ENCODE results near the gene SLC9B1.

Gene SLC9B1

DNA sequence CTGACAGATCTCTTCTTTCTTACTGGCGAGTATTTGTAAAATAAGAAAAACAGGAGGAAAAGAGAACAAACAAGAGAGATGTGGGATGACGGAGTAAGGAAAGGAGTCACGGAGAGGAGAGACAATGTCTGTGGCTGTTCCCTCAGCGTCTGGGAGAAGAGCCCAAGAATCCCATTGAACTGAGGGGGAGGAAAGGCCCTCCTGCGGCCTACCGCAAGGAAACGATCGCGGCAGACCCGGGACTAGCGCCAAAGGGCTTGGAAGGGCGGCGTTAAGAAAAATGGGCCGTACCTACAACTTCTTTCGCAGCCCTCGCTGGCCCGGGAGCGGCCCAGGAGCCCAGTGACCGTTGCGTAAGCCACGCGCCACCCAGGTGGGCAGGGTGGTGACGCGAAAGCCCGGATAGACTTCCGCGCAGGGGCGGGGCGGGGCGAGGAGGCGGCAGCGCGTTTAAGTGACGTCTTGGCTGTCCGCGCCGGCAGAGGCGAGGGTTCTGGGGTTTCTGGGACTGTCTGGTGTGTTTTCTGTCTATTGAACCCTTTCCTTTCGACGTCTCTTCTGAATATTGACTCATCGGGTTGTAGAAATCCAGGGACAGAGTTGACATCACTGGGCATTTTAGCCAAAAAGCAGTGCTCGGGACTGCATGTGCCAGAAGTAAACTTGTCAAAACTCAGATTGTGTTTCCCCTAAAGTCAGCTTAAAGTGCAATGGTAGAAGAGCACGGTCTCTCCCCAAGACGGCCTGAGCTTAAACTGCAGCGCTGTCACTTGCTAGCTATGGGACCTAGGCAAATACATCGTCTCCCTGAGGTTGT, at the start of gene SLC9B1:
Gene SLC9B1 (minus strand): TSS at position 398 of the 817 bp plus-strand sequence. CDS start 27,994 bp downstream, outside the sequence.
- Histone ChIP-seq H3K27ac (ENCODE audit: low read length) (no peak within 1 kb of the TSS), H3K4me1 (ENCODE audit: control insufficient read depth, low read depth, low read length) (no peaks in the 10 kb centered on the region), H3K4me3 (ENCODE audit: low read length) (no peak within 1 kb of the TSS), H3K9ac (ENCODE audit: low read length) (no peak within 1 kb of the TSS), H3K9me3 (ENCODE audit: control insufficient read depth, low read depth, low read length) (no peaks in the 10 kb centered on the region), H3K27me3 (ENCODE audit: control insufficient read depth, insufficient read depth, low read length) (no peaks in the 10 kb centered on the region), H3K36me3 (ENCODE audit: control insufficient read depth, low read depth, low read length) (no peaks in the 10 kb centered on the region)

DNA sequence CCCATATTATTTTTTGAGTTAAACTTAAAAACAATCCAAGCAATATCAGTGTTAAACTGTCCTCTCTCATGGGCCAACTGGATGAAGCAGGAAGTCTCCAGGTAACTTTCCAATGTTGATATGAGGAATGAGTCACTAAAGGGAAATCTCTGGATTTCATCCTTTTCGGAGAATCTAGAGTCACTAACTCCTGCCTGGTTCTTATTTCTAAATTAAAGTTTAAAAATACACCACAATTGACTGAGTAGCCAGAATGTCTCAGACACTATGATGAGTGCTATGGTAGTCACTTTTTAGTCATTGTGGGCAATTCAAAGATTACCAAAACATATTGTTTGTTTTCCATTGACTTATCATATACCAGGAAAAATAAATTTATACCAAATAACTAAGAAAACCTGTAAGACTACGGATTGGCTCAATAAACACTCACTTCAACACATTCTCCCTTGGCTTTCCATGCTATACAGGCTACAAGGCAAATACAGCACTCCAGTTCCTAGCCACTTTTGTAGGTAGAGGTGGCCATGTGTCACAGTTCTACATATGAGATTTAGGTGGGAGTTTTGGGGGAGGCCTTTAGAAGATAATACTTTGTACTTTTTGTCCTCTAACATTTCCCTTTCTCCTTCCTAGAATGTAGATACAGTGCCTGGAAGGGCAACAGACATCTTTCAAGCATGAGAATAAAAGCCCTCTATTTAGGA, 48.5 kb upstream of the SLC9B1 start:
- Histone ChIP-seq H3K4me3 (ENCODE audit: low read length) (no peak overlapping the region), H3K4me1 (ENCODE audit: control insufficient read depth, low read depth, low read length) (peaks cover 4% of the 10 kb centered on the region), H3K9ac (ENCODE audit: low read length) (no peak overlapping the region), H3K27me3 (ENCODE audit: control insufficient read depth, insufficient read depth, low read length) (no peaks in the 10 kb centered on the region), H3K36me3 (ENCODE audit: control insufficient read depth, low read depth, low read length) (no peaks in the 10 kb centered on the region), H3K9me3 (ENCODE audit: control insufficient read depth, low read depth, low read length) (no peaks in the 10 kb centered on the region), H3K27ac (ENCODE audit: low read length) (no peak overlapping the region)

DNA sequence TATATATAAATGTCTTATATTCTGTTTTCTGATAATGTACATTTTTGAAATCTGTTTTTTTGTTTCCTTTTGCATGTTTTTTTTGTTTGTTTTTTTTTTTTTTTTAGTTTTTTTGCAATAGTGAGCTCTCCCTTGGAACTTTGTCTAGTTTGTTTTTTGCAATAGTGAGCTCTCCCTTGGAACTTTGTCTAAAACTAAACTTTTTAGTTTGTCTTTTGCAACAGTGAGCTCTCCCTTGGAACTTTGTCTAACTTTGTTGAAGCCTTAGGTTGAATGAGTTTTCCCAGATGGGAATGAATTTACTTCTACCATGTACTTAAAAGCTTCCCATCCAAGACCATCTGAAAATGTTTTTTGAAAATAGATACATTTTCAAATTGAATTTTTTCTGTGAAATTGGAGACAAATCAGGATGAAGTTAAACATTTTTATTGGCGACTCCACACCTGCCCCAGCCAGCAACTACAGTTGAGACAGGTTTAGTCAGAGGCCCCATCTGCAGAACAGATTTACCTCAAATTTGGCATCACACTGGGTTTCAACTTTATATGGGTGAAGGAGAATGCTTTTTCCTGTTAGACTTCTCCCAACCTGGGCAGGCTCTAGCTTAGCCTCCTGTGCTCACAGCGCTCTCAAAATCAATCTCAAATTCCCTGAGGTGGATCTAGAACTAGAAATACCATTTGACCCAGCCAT, 41.1 kb upstream of the SLC9B1 start:
- no peaks in the 10 kb centered on the region for H3K27me3 ChIP-seq (ENCODE audit: control insufficient read depth, insufficient read depth, low read length)
- no peaks in the 10 kb centered on the region for H3K4me1 ChIP-seq (ENCODE audit: control insufficient read depth, low read depth, low read length)
- no peak overlapping the region for H3K27ac ChIP-seq (ENCODE audit: low read length)
- H3K36me3 ChIP-seq (ENCODE audit: control insufficient read depth, low read depth, low read length), result no peaks in the 10 kb centered on the region
- no peak overlapping the region for H3K9ac ChIP-seq (ENCODE audit: low read length)
- no peaks in the 10 kb centered on the region for H3K9me3 ChIP-seq (ENCODE audit: control insufficient read depth, low read depth, low read length)
- no peak overlapping the region for H3K4me3 ChIP-seq (ENCODE audit: low read length)

- H3K27ac ChIP-seq (ENCODE audit: low read length), result no peak overlapping the region
- no peak overlapping the region for H3K9ac ChIP-seq (ENCODE audit: low read length)
- H3K27me3 ChIP-seq (ENCODE audit: control insufficient read depth, insufficient read depth, low read length), result no peaks in the 10 kb centered on the region
- H3K4me3 ChIP-seq (ENCODE audit: low read length), result no peak overlapping the region
- no peaks in the 10 kb centered on the region for H3K36me3 ChIP-seq (ENCODE audit: control insufficient read depth, low read depth, low read length)
- H3K4me1 ChIP-seq (ENCODE audit: control insufficient read depth, low read depth, low read length), result no peaks in the 10 kb centered on the region
- no peaks in the 10 kb centered on the region for H3K9me3 ChIP-seq (ENCODE audit: control insufficient read depth, low read depth, low read length)
Measured at GRCh38 chr4:103054030-103054429, 34.5 kb upstream of the SLC9B1 start.

DNA sequence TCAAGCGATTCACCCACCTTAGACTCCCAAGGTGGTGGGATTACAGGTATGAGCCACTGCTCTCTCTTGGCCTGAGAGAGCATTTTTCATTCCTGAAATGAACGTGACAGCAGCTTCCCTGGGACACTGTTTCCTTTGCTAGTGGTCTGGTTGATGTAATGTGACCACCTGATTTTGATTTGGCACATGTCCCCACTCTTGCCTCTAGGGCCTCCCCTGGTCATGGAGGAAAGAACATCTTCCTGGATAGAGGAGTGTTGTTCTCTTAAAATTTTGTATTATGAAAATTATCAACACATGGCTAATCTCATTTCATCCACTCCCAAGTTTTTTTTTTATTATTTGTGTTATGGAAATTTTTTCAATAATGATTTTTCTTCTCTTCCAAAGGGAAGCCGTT, 33.3 kb upstream of the SLC9B1 start:
- Histone ChIP-seq H3K9me3 (ENCODE audit: control insufficient read depth, low read depth, low read length) (no peaks in the 10 kb centered on the region), H3K36me3 (ENCODE audit: control insufficient read depth, low read depth, low read length) (no peaks in the 10 kb centered on the region), H3K27ac (ENCODE audit: low read length) (no peak overlapping the region), H3K4me1 (ENCODE audit: control insufficient read depth, low read depth, low read length) (no peaks in the 10 kb centered on the region), H3K27me3 (ENCODE audit: control insufficient read depth, insufficient read depth, low read length) (no peaks in the 10 kb centered on the region), H3K9ac (ENCODE audit: low read length) (no peak overlapping the region), H3K4me3 (ENCODE audit: low read length) (no peak overlapping the region)

DNA sequence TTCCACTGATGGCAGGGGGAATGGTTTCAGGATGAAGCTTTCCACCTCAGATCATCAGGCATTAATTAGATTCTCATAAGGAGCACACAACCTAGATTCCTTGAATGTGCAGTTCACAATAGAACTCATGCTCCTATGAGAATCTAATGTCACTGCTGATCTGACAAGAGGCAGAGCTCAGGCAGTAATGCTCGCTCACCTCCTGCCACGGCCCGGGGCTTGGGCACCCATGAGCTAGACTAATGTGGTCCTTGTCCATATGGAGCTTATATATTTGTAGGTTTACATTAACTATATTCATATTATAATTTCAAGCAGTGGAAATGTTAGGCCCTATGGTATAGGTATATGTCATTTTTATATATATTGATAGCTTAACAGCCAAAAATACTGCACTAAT, 32.6 kb upstream of the SLC9B1 start:
- H3K9me3 ChIP-seq (ENCODE audit: control insufficient read depth, low read depth, low read length), result no peaks in the 10 kb centered on the region
- H3K27me3 ChIP-seq (ENCODE audit: control insufficient read depth, insufficient read depth, low read length), result no peaks in the 10 kb centered on the region
- H3K36me3 ChIP-seq (ENCODE audit: control insufficient read depth, low read depth, low read length), result no peaks in the 10 kb centered on the region
- H3K9ac ChIP-seq (ENCODE audit: low read length), result no peak overlapping the region
- H3K4me1 ChIP-seq (ENCODE audit: control insufficient read depth, low read depth, low read length), result no peaks in the 10 kb centered on the region
- H3K27ac ChIP-seq (ENCODE audit: low read length), result no peak overlapping the region
- no peak overlapping the region for H3K4me3 ChIP-seq (ENCODE audit: low read length)

GRCh38 chr4:103050736-103051436, 31.4 kb upstream of the SLC9B1 start:
- H3K27ac ChIP-seq (ENCODE audit: low read length), result no peak overlapping the region
- H3K9me3 ChIP-seq (ENCODE audit: control insufficient read depth, low read depth, low read length), result no peaks in the 10 kb centered on the region
- H3K27me3 ChIP-seq (ENCODE audit: control insufficient read depth, insufficient read depth, low read length), result no peaks in the 10 kb centered on the region
- no peak overlapping the region for H3K9ac ChIP-seq (ENCODE audit: low read length)
- no peaks in the 10 kb centered on the region for H3K36me3 ChIP-seq (ENCODE audit: control insufficient read depth, low read depth, low read length)
- no peak overlapping the region for H3K4me3 ChIP-seq (ENCODE audit: low read length)
- H3K4me1 ChIP-seq (ENCODE audit: control insufficient read depth, low read depth, low read length), result no peaks in the 10 kb centered on the region

GRCh38 chr4:103046416-103047290, 27.1 kb upstream of the SLC9B1 start:
- Histone ChIP-seq H3K27ac (ENCODE audit: low read length) (no peak overlapping the region), H3K9me3 (ENCODE audit: control insufficient read depth, low read depth, low read length) (no peaks in the 10 kb centered on the region), H3K27me3 (ENCODE audit: control insufficient read depth, insufficient read depth, low read length) (no peaks in the 10 kb centered on the region), H3K4me3 (ENCODE audit: low read length) (no peak overlapping the region), H3K4me1 (ENCODE audit: control insufficient read depth, low read depth, low read length) (no peaks in the 10 kb centered on the region), H3K9ac (ENCODE audit: low read length) (no peak overlapping the region), H3K36me3 (ENCODE audit: control insufficient read depth, low read depth, low read length) (no peaks in the 10 kb centered on the region)

DNA sequence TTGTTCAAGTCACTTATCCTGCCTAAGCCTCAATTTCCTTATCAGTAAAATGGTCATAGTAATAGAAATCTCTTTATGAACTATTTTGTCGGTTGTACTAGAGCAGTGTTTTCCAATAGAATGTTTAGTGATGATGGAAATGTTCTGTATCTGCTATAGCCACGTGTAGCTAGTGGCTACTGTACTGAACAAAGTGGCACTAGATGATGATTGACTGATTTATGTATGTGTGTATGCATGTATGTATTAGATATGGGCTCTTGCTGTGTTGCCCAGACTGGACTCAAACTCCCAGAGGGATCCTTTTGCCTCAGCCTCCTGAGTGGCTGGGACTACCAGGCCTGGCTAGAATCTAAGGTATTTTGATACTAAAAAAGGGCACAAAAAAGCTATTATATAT, 24.7 kb upstream of the SLC9B1 start:
- Histone ChIP-seq H3K9me3 (ENCODE audit: control insufficient read depth, low read depth, low read length) (no peaks in the 10 kb centered on the region), H3K4me1 (ENCODE audit: control insufficient read depth, low read depth, low read length) (no peaks in the 10 kb centered on the region), H3K27ac (ENCODE audit: low read length) (no peak overlapping the region), H3K36me3 (ENCODE audit: control insufficient read depth, low read depth, low read length) (no peaks in the 10 kb centered on the region), H3K9ac (ENCODE audit: low read length) (no peak overlapping the region), H3K27me3 (ENCODE audit: control insufficient read depth, insufficient read depth, low read length) (no peaks in the 10 kb centered on the region), H3K4me3 (ENCODE audit: low read length) (no peak overlapping the region)

DNA sequence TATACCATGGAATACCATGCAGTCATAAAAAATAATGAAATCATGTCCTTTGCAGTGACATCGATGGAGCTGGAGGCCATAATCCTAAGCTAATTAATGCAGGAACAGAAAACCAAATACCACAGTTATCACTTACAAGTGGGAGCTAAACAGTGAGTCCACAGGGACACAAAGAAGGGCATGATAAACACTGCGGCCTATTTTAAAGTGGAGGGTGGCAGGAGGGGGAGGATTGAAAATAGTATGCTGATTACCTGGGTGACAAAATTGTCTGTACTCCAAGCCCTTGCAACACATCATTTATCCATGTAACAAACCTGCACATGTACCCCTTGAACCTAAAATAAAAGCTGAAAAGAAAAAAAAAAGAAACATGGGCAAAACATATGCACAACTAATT, 16.7 kb upstream of the SLC9B1 start:
- no peak overlapping the region for H3K9ac ChIP-seq (ENCODE audit: low read length)
- H3K36me3 ChIP-seq (ENCODE audit: control insufficient read depth, low read depth, low read length), result no peaks in the 10 kb centered on the region
- H3K4me1 ChIP-seq (ENCODE audit: control insufficient read depth, low read depth, low read length), result no peaks in the 10 kb centered on the region
- H3K4me3 ChIP-seq (ENCODE audit: low read length), result no peak overlapping the region
- H3K9me3 ChIP-seq (ENCODE audit: control insufficient read depth, low read depth, low read length), result no peaks in the 10 kb centered on the region
- no peak overlapping the region for H3K27ac ChIP-seq (ENCODE audit: low read length)
- H3K27me3 ChIP-seq (ENCODE audit: control insufficient read depth, insufficient read depth, low read length), result no peaks in the 10 kb centered on the region
